HG03558 (cell line): ENCODE results near the gene PGPEP1.

Experiments used
- ATAC-seq: cut with Tn5 transposase; IDR thresholded peaks from one replicate; pipeline ENCODE4 v1.9.1; 2021; ENCODE audit warnings: moderate number of reproducible peaks; ENCODE audit not compliant: unreplicated experiment; ENCODE audit errors: extremely low read depth

Gene PGPEP1

DNA sequence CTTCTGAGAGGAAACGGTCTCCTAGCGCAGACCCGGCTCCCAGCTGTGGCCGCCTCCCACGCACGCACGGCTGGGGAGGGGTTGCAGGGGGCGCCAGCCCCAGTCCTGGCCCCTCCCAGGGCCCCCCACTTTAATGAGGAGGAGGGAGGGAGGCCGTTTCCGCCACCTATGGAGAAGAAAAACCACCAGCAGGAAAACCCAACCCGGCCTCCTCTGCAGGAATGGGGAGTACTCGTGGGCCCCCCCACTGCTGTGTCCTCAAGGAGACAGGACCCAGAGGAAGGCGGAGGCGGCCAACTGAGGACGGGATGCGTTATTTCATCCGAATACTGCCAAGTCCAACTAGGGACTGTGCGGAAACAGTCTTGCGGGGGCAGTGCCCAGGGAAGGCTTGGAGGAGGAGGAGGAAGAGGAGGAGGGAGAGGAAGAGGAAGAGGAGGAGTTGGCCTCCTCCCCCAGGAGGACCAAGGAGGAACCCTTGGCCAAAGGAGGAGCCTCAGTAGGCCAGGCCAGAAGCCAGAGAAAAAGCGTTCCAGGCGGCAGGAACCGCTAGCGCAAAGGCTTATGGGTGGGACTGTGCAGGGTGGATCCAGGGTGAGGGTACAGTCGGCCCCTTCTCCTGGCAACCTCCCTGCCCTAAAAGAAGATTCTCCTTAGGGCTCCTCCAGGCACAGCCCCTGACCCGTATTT lies 74.9 kb downstream of the PGPEP1 start:
- no peak for ATAC-seq

DNA sequence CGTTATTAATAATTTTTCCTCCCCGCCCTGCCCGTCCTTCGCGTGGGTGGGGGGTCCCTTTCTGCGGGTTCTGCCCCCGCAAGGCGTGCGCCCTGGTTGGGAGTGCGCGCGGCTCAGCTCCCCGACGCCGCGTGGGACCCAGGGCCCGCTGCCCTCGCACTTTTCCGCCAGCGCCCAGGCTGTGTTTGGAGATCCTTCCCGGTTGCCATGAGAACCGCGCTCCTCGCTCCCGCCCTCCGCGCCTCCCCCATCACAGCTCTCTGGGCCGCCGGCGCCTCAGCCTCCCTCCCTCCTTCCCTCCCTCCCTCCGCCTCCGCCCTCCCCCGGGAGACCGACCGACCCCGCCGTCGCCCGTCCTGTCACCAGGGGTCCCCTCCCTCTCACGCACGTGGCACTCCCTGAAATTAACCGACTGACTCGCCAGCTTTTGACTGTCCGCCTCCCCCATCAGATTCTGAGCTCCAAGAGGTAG lies 76.4 kb downstream of the PGPEP1 start:
- no peak for ATAC-seq

DNA sequence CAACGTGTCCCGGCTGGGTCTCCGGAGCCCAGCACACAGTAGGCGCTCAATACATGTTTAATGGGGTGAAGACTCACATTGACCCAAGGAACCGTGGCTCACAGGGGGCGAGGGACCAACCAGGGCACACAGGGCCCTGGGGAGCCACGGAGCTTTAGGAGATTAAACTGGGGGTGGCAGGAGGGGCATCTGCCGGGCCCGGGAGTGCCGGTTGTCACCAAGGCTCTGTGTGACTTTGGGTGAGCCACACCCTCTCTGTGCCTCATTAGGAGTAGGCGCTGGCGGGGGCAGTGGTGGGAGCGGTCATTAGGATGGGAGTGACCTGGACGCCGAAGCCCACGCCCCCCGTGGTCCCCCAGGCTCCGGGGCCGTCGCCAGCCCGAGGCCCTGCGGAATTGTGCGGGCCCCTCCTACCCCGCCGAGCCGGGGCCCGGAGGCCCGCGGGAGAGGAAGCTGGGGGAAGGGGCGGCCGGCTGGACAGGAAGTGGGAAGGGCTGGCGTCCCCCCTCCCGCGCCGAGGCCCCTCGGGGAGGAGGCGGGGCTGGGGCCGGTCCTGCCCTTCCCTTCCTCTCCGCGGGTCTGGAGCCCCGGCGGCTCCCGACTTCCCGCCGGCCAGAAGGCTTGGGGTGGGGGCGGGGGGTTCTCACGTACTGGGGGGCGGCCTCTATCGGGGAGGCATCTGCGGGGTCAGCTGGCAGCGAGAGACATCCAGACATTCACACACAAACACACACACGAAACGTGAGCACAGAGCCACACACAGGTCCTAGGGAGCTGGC lies 77.0 kb downstream of the PGPEP1 start:
- ATAC-seq, result no peak

DNA sequence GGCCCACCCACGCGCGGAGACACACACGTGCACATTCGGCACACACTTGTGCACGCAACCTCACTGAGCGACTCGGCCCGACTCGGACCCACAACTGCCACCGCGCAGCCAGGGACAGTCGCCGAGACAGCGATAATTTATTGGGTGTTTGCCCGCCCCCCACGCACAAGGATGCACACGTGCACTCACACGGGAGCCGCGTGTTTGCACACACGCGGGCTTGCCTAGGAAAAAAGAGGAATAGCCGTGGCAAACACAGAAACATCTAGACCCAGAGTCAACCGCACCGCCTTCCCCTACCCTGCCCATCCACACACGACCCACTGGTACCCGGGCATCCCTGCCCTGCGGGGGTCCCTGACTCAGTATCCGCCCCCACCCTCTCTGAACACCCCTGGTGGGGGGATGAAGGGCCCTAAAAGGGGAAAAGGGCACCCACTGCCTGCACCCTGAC lies 77.7 kb downstream of the PGPEP1 start:
- ATAC-seq, result no peak

DNA sequence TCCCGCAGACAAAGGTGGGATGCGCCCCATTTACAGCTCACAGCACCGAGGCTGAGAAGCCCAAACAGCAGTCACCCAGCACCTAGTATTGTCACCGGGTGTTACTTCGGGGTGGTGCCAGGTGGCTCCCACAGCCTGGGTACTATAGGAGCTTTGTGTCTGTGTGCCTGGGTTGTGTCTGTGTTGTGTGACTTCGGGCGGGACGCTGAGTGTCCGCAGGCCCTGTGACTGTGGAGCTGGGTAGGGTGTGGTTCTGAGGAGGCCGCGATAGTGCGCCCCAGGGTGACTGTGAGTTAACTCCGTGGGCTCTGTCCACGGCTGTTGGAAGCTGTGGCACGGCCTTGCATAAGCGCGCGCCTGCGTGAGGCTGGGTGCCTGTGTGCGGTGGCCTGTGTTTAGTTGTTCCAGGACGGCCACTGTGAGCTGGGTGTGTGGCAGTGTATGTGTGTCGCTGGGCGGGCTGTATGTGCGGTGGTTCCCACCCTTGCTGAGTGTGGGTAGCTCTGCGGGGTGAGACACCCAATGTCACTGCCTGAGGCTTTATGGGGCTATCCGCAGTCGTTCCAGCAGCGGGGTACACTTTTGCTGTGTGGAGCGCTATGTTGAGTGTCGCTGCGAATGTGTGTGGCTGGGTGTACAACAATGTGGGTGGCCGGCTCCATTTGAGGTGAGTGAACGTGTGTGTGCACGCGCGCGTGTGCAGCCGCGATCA lies 78.2 kb downstream of the PGPEP1 start:
- no peak for ATAC-seq

DNA sequence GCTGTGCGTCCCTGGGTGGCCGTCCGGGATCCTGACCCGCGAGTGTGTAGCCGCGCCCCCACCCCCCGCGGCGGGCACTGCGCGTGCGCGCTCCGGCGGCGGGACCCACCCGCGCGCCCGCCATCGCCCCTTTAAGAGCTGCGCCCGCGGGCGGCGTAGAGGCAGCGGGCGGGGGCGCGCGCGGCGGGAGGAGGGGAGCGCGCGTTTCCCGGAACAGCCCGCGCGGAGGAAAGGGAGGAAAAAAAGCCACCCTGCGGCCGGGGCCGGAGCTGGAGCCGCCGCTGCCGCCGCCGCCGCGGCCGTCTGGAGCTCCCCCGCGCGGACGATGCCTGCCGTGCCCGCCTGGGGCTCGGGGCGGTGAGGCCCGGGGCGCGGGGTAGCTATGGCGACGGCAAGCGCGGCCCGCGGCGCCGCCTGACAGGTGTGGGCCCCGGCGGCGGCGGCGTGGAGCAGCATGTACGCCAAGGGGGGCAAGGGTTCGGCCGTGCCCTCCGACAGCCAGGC lies 78.8 kb downstream of the PGPEP1 start, which contains the start of gene SSBP4:
SSBP4 (plus strand) TSS at position 204 of the 504 bp plus-strand sequence; CDS start at position 455, 251 bp downstream.
- no peak for ATAC-seq
